Endothelial cell of umbilical vein (primary cell): ENCODE measurements around the gene PAAF1. TPM values are rescaled to one million over a fixed set of nuclear protein-coding genes. Genes with fewer than 3 reads are reported as not detected.
A peak's percentile ranks its signal among the peaks of the same experiment; 100 is the strongest.

ENCODE experiments used
- Bru-seq: library from RNA; stranded (reverse); fragments of 400-500 nt; gene quantifications from one replicate; lab custom pipeline; 2021; lab: Mats Ljungman, UMichigan
- BruChase-seq, 2 experiments: library from RNA; stranded (reverse); fragments of 400-500 nt; gene quantifications; one replicate each; lab custom pipeline; 2021; lab: Mats Ljungman, UMichigan
- BruUV-seq: library from RNA; stranded (reverse); fragments of 400-500 nt; replicated peaks from 2 replicates; lab custom pipeline; 2021; lab: Mats Ljungman, UMichigan
- CTCF ChIA-PET: fragments of 300-600, 350-600 bp; sonication (Branson Sonifier 250); formaldehyde crosslinking; loops from one replicate; lab custom pipeline; 2021; ENCODE audit warnings: antibody characterized with exemption, inconsistent platforms; lab: Charles Lee
- POLR2A ChIA-PET: fragments of 300-600, 350-600 bp; sonication (Branson Sonifier 250); formaldehyde crosslinking; loops from one replicate; lab custom pipeline; 2021; ENCODE audit warnings: antibody characterized with exemption, inconsistent platforms; lab: Charles Lee
- DNase-seq: peaks from one replicate; pipeline ENCODE4 v3.0.0-alpha.2; 2011; ENCODE audit warnings: low read depth, low spot score
- FAIRE-seq: peaks from 2 replicates; lab custom pipeline; 2011; peaks lifted over from hg19 to GRCh38; lab: Jason Lieb, UNC
- H2AFZ ChIP-seq: 2 replicates; pipeline ENCODE4 v1.6.0; 2012; ENCODE audit warnings: low read depth, low read length, control low read depth, inconsistent platforms
- H3K27ac ChIP-seq: 2 replicates; pipeline ENCODE4 v1.5.1; 2011; ENCODE audit warnings: low read depth, mild to moderate bottlenecking, control low read depth, low read length, moderate library complexity; ENCODE audit not compliant: insufficient read depth
- H3K27me3 ChIP-seq, 2 experiments: 2 replicates each; pipeline versions ENCODE4 v1.6.0 to v1.6.1; 2011; ENCODE audit warnings: low read length in 2 of 2, mixed read lengths in 1 of 2; ENCODE audit not compliant: control insufficient read depth in 2 of 2, insufficient read depth in 2 of 2
- H3K36me3 ChIP-seq, 2 experiments: 2 replicates in 1 of 2; 3 replicates in 1 of 2; pipeline ENCODE4 v1.5.1; 2011; ENCODE audit warnings: low read length in 2 of 2, mild to moderate bottlenecking in 1 of 2, moderate library complexity in 1 of 2; ENCODE audit not compliant: control insufficient read depth in 2 of 2, insufficient read depth in 2 of 2; ENCODE audit errors: extremely low read depth in 1 of 2
- H3K4me1 ChIP-seq: 3 replicates; pipeline ENCODE4 v1.5.1; 2011; ENCODE audit warnings: mild to moderate bottlenecking, low read length; ENCODE audit not compliant: control insufficient read depth, insufficient read depth; ENCODE audit errors: extremely low read depth
- H3K4me2 ChIP-seq: 2 replicates; pipeline ENCODE4 v1.6.1; 2011; ENCODE audit warnings: low read length, control low read depth, mixed read lengths; ENCODE audit not compliant: insufficient read depth
- H3K4me3 ChIP-seq, 3 experiments: fragments of 200-600 bp in 1 of 3; sonication (generic), shearing (Covaris generic) in 1 of 3; replicated peaks in 1 of 3; 2 replicates each; pipeline ENCODE4 v1.5.1; 2011 to 2016; ENCODE audit warnings: control low read depth in 3 of 3, low read length in 3 of 3, mild to moderate bottlenecking in 2 of 3, inconsistent platforms in 1 of 3, low read depth in 1 of 3, moderate library complexity in 1 of 3; ENCODE audit not compliant: insufficient read depth in 1 of 3
- H3K79me2 ChIP-seq: 2 replicates; pipeline ENCODE4 v1.6.0; 2012; ENCODE audit warnings: low read length, inconsistent platforms; ENCODE audit not compliant: control insufficient read depth, insufficient read depth
- H3K9ac ChIP-seq: replicated peaks from 2 replicates; pipeline ENCODE3; 2011; ENCODE audit warnings: low read length, control low read depth; ENCODE audit not compliant: insufficient read depth; ENCODE audit errors: extremely low read depth
- H3K9me1 ChIP-seq: replicated peaks from 3 replicates; pipeline ENCODE4 v1.6.0; 2011; ENCODE audit warnings: mild to moderate bottlenecking, low read length; ENCODE audit not compliant: control insufficient read depth, insufficient read depth; ENCODE audit errors: extremely low read depth
- H3K9me3 ChIP-seq: replicated peaks from 2 replicates; pipeline ENCODE4 v1.5.1; 2012; ENCODE audit warnings: low read length, inconsistent platforms; ENCODE audit not compliant: control insufficient read depth, insufficient read depth
- H4K20me1 ChIP-seq: replicated peaks from 2 replicates; pipeline ENCODE3; 2011; ENCODE audit warnings: mild to moderate bottlenecking, low read length; ENCODE audit not compliant: control insufficient read depth, insufficient read depth; ENCODE audit errors: extremely low read depth
- EZH2 ChIP-seq: IDR thresholded peaks from 2 replicates; pipeline ENCODE4 v1.6.1; 2012; ENCODE audit warnings: borderline replicate concordance, low read depth, mild to moderate bottlenecking, moderate library complexity, low read length, inconsistent platforms; ENCODE audit not compliant: severe bottlenecking
- FOS ChIP-seq: IDR thresholded peaks from 2 replicates; pipeline ENCODE4 v1.6.1; 2011; ENCODE audit warnings: mild to moderate bottlenecking, low read length, moderate library complexity, borderline replicate concordance; ENCODE audit not compliant: insufficient read depth
- GATA2 ChIP-seq: IDR thresholded peaks from 2 replicates; pipeline ENCODE4 v1.7.0; 2011; ENCODE audit warnings: low read depth, mild to moderate bottlenecking, moderate library complexity, mixed read lengths, low read length; ENCODE audit not compliant: insufficient read length, insufficient read depth
- JUN ChIP-seq: IDR thresholded peaks from 2 replicates; pipeline ENCODE4 v1.6.1; 2011; ENCODE audit warnings: borderline replicate concordance, low read depth; ENCODE audit not compliant: insufficient read length, insufficient read depth
- MYC ChIP-seq: IDR thresholded peaks from one replicate; pipeline ENCODE4 v1.6.1; 2011; ENCODE audit warnings: mild to moderate bottlenecking, low read depth, low read length
- POLR2A ChIP-seq: IDR thresholded peaks from 2 replicates; pipeline ENCODE4 v1.6.1; 2012; ENCODE audit warnings: low read depth, mild to moderate bottlenecking, control low read depth, low read length
- POLR2AphosphoS5 ChIP-seq: IDR thresholded peaks from 2 replicates; pipeline ENCODE4 v1.6.1; 2012; ENCODE audit warnings: low read depth, mild to moderate bottlenecking, control low read depth, low read length, moderate library complexity; ENCODE audit not compliant: insufficient read depth
- dilution Hi-C: fragments of 300-500 bp; cut with MboI; formaldehyde crosslinking; loops from one replicate; pipeline ENCODE4 v1.15.0; 2019; ENCODE audit warnings: low sequenced_read_pairs; ENCODE audit not compliant: extremely low pct_ligation_motif_present
- intact Hi-C: fragments of 100-400 bp; cut with micrococcal nuclease; formaldehyde crosslinking; loops from one replicate; pipeline ENCODE4 v1.10.0; 2022
- long read RNA-seq: library from polyadenylated mRNA; stranded (forward); transcript quantifications from one replicate; pipeline ENCODE4 v2.0.0, GENCODE V29; 2021
- polyA minus RNA-seq, 3 experiments: library from RNA; depleted of rRNA, polyadenylated mRNA; stranded (reverse); fragments of >200 nt; gene quantifications; 1 replicate in 1 of 3; 2 replicates in 2 of 3; pipeline ENCODE4 v1.2.3, GENCODE V29; 2011
- polyA plus RNA-seq, 4 experiments: library from polyadenylated mRNA; depleted of rRNA in 3 of 4; stranded (reverse) in 3 of 4; unstranded in 1 of 4; fragments of >200 nt; gene quantifications; 2 replicates each; pipeline versions ENCODE4 v1.2.1 to v1.2.3, GENCODE V29; 2011 to 2012; ENCODE audit warnings: missing spikeins in 1 of 4
- total RNA-seq: library from RNA; stranded (reverse); gene quantifications from 2 replicates; pipeline ENCODE4 v1.2.3, GENCODE V29; 2021
- TF ChIP-seq, protein P1 (sequence below): IDR thresholded peaks from 2 replicates; pipeline ENCODE4 v1.6.1; 2011; ENCODE audit not compliant: insufficient read depth, insufficient read length
- TF ChIP-seq, protein P2 (sequence below), 2 donors: IDR thresholded peaks; 1 replicate in 1 of 2; 2 replicates in 1 of 2; pipeline ENCODE4 v1.5.1; 2011; ENCODE audit warnings: low read length in 2 of 2, mild to moderate bottlenecking in 2 of 2, moderate library complexity in 2 of 2, control low read depth in 1 of 2, inconsistent platforms in 1 of 2, low read depth in 1 of 2; ENCODE audit not compliant: insufficient read depth in 1 of 2; ENCODE audit errors: extremely low read depth in 1 of 2

The PAAF1 gene, protein sequence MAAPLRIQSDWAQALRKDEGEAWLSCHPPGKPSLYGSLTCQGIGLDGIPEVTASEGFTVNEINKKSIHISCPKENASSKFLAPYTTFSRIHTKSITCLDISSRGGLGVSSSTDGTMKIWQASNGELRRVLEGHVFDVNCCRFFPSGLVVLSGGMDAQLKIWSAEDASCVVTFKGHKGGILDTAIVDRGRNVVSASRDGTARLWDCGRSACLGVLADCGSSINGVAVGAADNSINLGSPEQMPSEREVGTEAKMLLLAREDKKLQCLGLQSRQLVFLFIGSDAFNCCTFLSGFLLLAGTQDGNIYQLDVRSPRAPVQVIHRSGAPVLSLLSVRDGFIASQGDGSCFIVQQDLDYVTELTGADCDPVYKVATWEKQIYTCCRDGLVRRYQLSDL
- 14.5 and 16.1 TPM in 2 replicates for total RNA-seq
- polyA plus RNA-seq = 8.8 and 9.8 TPM in 2 replicates
- 10.7 and 11.7 TPM in 2 replicates for polyA plus RNA-seq (2011; cell fraction: cytosol; rRNA removed)
- polyA plus RNA-seq (2011; cell fraction: nucleus; rRNA removed) = 13.3 and 16.6 TPM in 2 replicates
- polyA plus RNA-seq (2012) = 22.4 and 23.5 TPM in 2 replicates
- 12.6 and 17.8 TPM in 2 replicates for polyA minus RNA-seq
- polyA minus RNA-seq (2011; cell fraction: cytosol; rRNA and poly(A)+ RNA removed) = 4.5 TPM
- 5.0 and 12.5 TPM in 2 replicates for polyA minus RNA-seq (2011; cell fraction: nucleus; rRNA and poly(A)+ RNA removed)
- Bru-seq, nascent RNA = percentile 52 among the genes with signal in this experiment
- BruChase-seq, experiment 1, labeled RNA remaining after a 6-hour chase = percentile 46 among the genes with signal in this experiment
- percentile 42 among the genes with signal in this experiment for BruChase-seq, experiment 2, labeled RNA remaining after a 2-hour chase
- long read RNA-seq, full-length matches to known transcripts = 76 of 112 reads
- long read RNA-seq, partial matches to known transcripts = 15 of 112 reads
- long read RNA-seq, other reads (novel, unspliced or antisense) = 21 of 112 reads

DNA sequence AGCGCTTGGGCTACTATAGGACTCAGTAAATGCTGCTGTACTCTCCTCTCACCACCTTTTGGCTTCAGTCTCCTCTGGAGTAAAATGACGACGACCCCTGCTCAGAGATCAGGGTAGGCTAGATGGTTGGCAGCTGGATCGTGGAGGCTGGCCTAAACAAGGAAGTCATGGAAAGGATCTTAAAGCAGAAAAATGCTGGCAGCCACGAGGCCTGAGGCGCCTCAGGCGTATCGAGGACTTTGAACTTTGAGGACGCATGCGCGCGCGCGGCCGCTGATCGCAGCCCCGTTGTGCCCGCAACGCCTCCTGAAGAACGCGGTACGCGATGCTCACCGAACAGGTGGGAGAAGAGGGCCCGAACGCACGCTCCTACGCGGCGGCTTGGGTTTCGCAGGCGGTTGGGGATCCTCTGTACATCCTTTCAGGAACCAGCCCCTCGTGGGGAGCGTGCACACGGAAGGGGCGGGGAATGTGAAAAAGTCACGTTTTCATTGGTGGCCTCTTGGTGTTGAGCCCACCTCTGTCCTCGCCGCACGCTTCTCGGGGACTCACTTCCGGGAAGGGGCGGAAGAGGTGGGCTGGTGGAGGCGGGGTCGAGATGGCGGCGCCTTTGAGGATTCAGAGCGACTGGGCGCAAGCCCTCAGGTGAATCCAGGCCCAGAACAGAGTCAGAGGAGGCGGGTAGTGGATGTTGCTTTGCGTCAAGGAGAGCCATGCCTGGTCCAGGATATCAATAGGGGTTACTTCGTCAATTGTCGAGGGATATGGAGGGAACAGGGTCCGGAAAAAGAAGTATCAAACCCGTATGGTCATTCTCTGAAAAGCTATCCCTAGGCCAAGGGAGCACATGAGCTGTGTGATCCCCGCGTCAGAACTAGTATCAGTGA is at the start of gene PAAF1, which contains the start of gene COA4:
TSS of gene PAAF1 (plus strand) at position 576 of the 887 bp plus-strand sequence. CDS start at position 599, 23 bp downstream.
TSS of gene COA4 (minus strand) at position 423 of the 887 bp plus-strand sequence. CDS start 3,468 bp downstream, outside the sequence.
- CTCF ChIA-PET = no interaction called here
- intact Hi-C loops = loop anchor here (1.0 to 5.0 kb wide), 2 partner anchors 101 to 114 kb away; partner anchors contain the start of gene RAB6A
- peaks cover 35% of the 10 kb centered on the region for H3K79me2 ChIP-seq

More for the DNA sequence above, at the start of gene PAAF1, which contains the start of gene COA4:
- DNase-seq (peak; percentile 98), FAIRE-seq (peak; percentile 81)
- peak; percentile 93 for TF ChIP-seq POLR2AphosphoS5
- peak; percentile 79 for TF ChIP-seq POLR2A
- TF ChIP-seq, protein P1, sequence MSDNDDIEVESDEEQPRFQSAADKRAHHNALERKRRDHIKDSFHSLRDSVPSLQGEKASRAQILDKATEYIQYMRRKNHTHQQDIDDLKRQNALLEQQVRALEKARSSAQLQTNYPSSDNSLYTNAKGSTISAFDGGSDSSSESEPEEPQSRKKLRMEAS = peak; percentile 49
- TF ChIP-seq JUN = no peak
- no peak for TF ChIP-seq FOS
- TF ChIP-seq, protein P2, sequence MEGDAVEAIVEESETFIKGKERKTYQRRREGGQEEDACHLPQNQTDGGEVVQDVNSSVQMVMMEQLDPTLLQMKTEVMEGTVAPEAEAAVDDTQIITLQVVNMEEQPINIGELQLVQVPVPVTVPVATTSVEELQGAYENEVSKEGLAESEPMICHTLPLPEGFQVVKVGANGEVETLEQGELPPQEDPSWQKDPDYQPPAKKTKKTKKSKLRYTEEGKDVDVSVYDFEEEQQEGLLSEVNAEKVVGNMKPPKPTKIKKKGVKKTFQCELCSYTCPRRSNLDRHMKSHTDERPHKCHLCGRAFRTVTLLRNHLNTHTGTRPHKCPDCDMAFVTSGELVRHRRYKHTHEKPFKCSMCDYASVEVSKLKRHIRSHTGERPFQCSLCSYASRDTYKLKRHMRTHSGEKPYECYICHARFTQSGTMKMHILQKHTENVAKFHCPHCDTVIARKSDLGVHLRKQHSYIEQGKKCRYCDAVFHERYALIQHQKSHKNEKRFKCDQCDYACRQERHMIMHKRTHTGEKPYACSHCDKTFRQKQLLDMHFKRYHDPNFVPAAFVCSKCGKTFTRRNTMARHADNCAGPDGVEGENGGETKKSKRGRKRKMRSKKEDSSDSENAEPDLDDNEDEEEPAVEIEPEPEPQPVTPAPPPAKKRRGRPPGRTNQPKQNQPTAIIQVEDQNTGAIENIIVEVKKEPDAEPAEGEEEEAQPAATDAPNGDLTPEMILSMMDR (IDR thresholded peaks at IDR 0.05; ENCODE audit: extremely low read depth in 1 of 2, insufficient read depth in 1 of 2, low read depth in 1 of 2, low read length in 2 of 2) = no peak
- TF ChIP-seq MYC = peak; percentile 32
- no peak for TF ChIP-seq GATA2
- TF ChIP-seq EZH2 = no peak
- Histone ChIP-seq H3K4me3 (peak within 1 kb of the TSS; percentile 83 to 97 (median 93)), H3K27ac (peak within 1 kb of the TSS; percentile 60), H4K20me1 (no peaks in the 10 kb centered on the region), H3K9me3 (no peaks in the 10 kb centered on the region), H3K9me1 (no peaks in the 10 kb centered on the region), H2AFZ (peak within 1 kb of the TSS; percentile 92), H3K9ac (peak within 1 kb of the TSS; percentile 88), H3K36me3 (peaks cover 6 to 9% of the 10 kb centered on the region in 2 experiments), H3K4me1 (peaks cover 16% of the 10 kb centered on the region), H3K4me2 (peak within 1 kb of the TSS; percentile 92), H3K27me3 (no peaks in the 10 kb centered on the region)
- POLR2A ChIA-PET = interaction anchor here (0.7 kb wide), 1 partner anchor 89 kb away, joined by 3 read pairs; the partner anchor contains the start of gene MRPL48
- dilution Hi-C loops = no loop called here
- BruUV-seq = TSS peak; percentile 67
